ENCODE results near the gene TBC1D10A.
A peak's percentile ranks its signal among the peaks of the same experiment; 100 is the strongest.

TBC1D10A gene

GRCh38 chr22:30326706-30327362, at the start of gene TBC1D10A:
TSS of gene TBC1D10A (minus strand) at chr22:30326941. CDS start at chr22:30326881, 60 bp downstream.
- TF ChIP-seq GATA1 (IDR thresholded peaks at IDR 0.05; ENCODE audit: low read depth, low read length) (no peak), POLR2A (IDR thresholded peaks at IDR 0.05; ENCODE audit: low read length) (peak; percentile 48)

GRCh38 chr22:30375312-30375849, 48.6 kb upstream of the TBC1D10A start:
- DNase-seq: no peak
- TF ChIP-seq POLR2A (IDR thresholded peaks at IDR 0.05; ENCODE audit: low read length) (no peak), GATA1 (IDR thresholded peaks at IDR 0.05; ENCODE audit: low read depth, low read length) (no peak)

More at GRCh38 chr22:30326706-30327362, at the start of gene TBC1D10A:
- DNase-seq: peak; percentile 94 to 97

GRCh38 chr22:30373331-30374325, 46.9 kb upstream of the TBC1D10A start:
- TF ChIP-seq POLR2A (IDR thresholded peaks at IDR 0.05; ENCODE audit: low read length): no peak
- TF ChIP-seq GATA1 (IDR thresholded peaks at IDR 0.05; ENCODE audit: low read depth, low read length): no peak
- no peak for DNase-seq

- TF ChIP-seq GATA1 (IDR thresholded peaks at IDR 0.05; ENCODE audit: low read depth, low read length): no peak
- TF ChIP-seq POLR2A (IDR thresholded peaks at IDR 0.05; ENCODE audit: low read length): no peak
- DNase-seq: no peak
These were observed 46.2 kb upstream of the TBC1D10A start for GRCh38 chr22:30372915-30373314.

- DNase-seq: no peak
- TF ChIP-seq GATA1 (IDR thresholded peaks at IDR 0.05; ENCODE audit: low read depth, low read length) (no peak), POLR2A (IDR thresholded peaks at IDR 0.05; ENCODE audit: low read length) (no peak)
These were observed 45.2 kb upstream of the TBC1D10A start for GRCh38 chr22:30371981-30372380.

GRCh38 chr22:30371321-30371720, 44.6 kb upstream of the TBC1D10A start:
- TF ChIP-seq GATA1 (IDR thresholded peaks at IDR 0.05; ENCODE audit: low read depth, low read length) (no peak), POLR2A (IDR thresholded peaks at IDR 0.05; ENCODE audit: low read length) (no peak)
- DNase-seq: no peak

GRCh38 chr22:30370641-30371230, 44.0 kb upstream of the TBC1D10A start:
- DNase-seq: no peak
- TF ChIP-seq POLR2A (IDR thresholded peaks at IDR 0.05; ENCODE audit: low read length) (no peak), GATA1 (IDR thresholded peaks at IDR 0.05; ENCODE audit: low read depth, low read length) (no peak)

GRCh38 chr22:30368420-30368819, 41.7 kb upstream of the TBC1D10A start:
- TF ChIP-seq GATA1 (IDR thresholded peaks at IDR 0.05; ENCODE audit: low read depth, low read length) (no peak), POLR2A (IDR thresholded peaks at IDR 0.05; ENCODE audit: low read length) (no peak)
- no peak for DNase-seq

GRCh38 chr22:30365891-30366290, 39.1 kb upstream of the TBC1D10A start:
- DNase-seq: no peak
- TF ChIP-seq GATA1 (IDR thresholded peaks at IDR 0.05; ENCODE audit: low read depth, low read length) (no peak), POLR2A (IDR thresholded peaks at IDR 0.05; ENCODE audit: low read length) (no peak)

GRCh38 chr22:30362651-30363281, 36.0 kb upstream of the TBC1D10A start:
- TF ChIP-seq POLR2A (IDR thresholded peaks at IDR 0.05; ENCODE audit: low read length): peak; percentile 47
- TF ChIP-seq GATA1 (IDR thresholded peaks at IDR 0.05; ENCODE audit: low read depth, low read length): no peak
- peak; percentile 89 to 92 for DNase-seq

- TF ChIP-seq POLR2A (IDR thresholded peaks at IDR 0.05; ENCODE audit: low read length) (no peak), GATA1 (IDR thresholded peaks at IDR 0.05; ENCODE audit: low read depth, low read length) (no peak)
- peak in 1 of 2 experiments; percentile 40 for DNase-seq
These were observed 35.3 kb upstream of the TBC1D10A start for GRCh38 chr22:30361916-30362650.

GRCh38 chr22:30358541-30358940, 31.8 kb upstream of the TBC1D10A start:
- DNase-seq: no peak
- TF ChIP-seq GATA1 (IDR thresholded peaks at IDR 0.05; ENCODE audit: low read depth, low read length) (no peak), POLR2A (IDR thresholded peaks at IDR 0.05; ENCODE audit: low read length) (no peak)
